ENCODE measurements around the gene ATXN8OS. TPM values are rescaled to one million over a fixed set of nuclear protein-coding genes. Genes with fewer than 3 reads are reported as not detected.
A peak's percentile ranks its signal among the peaks of the same experiment; 100 is the strongest.

Gene ATXN8OS
- total RNA-seq, 1 experiment from 2014 or later = not detected

- H3T11ph ChIP-seq (ENCODE audit: low read length) = no peak overlapping the region
These were observed 18.7 kb upstream of the ATXN8OS start for GRCh38 chr13:70088926-70089325.

More at GRCh38 chr13:70088926-70089325, 18.7 kb upstream of the ATXN8OS start:
- H2AFZ ChIP-seq (ENCODE audit: low read length) = no peak overlapping the region
- peaks cover 6 to 9% of the 10 kb centered on the region in 2 experiments for H3K4me1 Mint-ChIP-seq
- H3K4ac ChIP-seq (ENCODE audit: low read depth, low read length) = no peak overlapping the region
- H2BK15ac ChIP-seq (ENCODE audit: low read depth, low read length) = no peak overlapping the region
- no peak overlapping the region for H3K4me2 ChIP-seq (ENCODE audit: insufficient read depth, insufficient read length, low read length)
- H3K79me1 ChIP-seq (ENCODE audit: insufficient read depth, low read depth, low read length, poor library complexity, severe bottlenecking) = no peaks in the 10 kb centered on the region
- WGBS (ENCODE audit: extremely low coverage, insufficient read length, low lambda C conversion rate) = no CpG with 5 or more reads among the region's 2 CpGs
- H3K4me1 ChIP-seq (ENCODE audit: insufficient read depth, low read length) = no peaks in the 10 kb centered on the region
- no peak overlapping the region for H3K9ac ChIP-seq (ENCODE audit: extremely low read depth, insufficient read length, low read length)
- TF ChIP-seq CTCF (conservative IDR thresholded peaks at IDR 0.05) = no peak
- peak overlapping the region in 1 of 3 experiments; percentile 65; a peak in 1 of 7 replicates for H3K27ac Mint-ChIP-seq
- H3K56ac ChIP-seq (ENCODE audit: insufficient read length, low read depth, low read length) = no peak overlapping the region
- no peak overlapping the region for H2BK120ac ChIP-seq (ENCODE audit: low read depth, low read length, poor library complexity, severe bottlenecking)
- no peak overlapping the region for H3K23ac ChIP-seq (ENCODE audit: insufficient read length, low read depth, low read length)
- no peaks in the 10 kb centered on the region for H3K36me3 Mint-ChIP-seq (ENCODE audit: insufficient read depth in 1 of 3, low read depth in 3 of 3)
- H3K27me3 ChIP-seq (ENCODE audit: insufficient read depth, low read length) = no peaks in the 10 kb centered on the region
- no peak overlapping the region for H3K14ac ChIP-seq (ENCODE audit: insufficient read depth, low read length)
- no peaks in the 10 kb centered on the region for H3K9me3 Mint-ChIP-seq
- no peak overlapping the region for H2BK12ac ChIP-seq (ENCODE audit: insufficient read length, low read depth, low read length)
- H3K23me2 ChIP-seq (ENCODE audit: insufficient read length, low read depth, low read length, poor library complexity, severe bottlenecking) = no peaks in the 10 kb centered on the region
- no peak overlapping the region for H3K18ac ChIP-seq (ENCODE audit: insufficient read length, low read depth, low read length)
- H3K4me3 Mint-ChIP-seq = peak overlapping the region in 1 of 2 experiments; percentile 4; a peak in 1 of 5 replicates
- H4K5ac ChIP-seq (ENCODE audit: insufficient read length, low read depth, low read length) = no peak overlapping the region
- no peak overlapping the region for H2BK5ac ChIP-seq (ENCODE audit: insufficient read length, low read length)
- no peak overlapping the region for H2AK5ac ChIP-seq (ENCODE audit: insufficient read length, low read length)
- H4K20me1 ChIP-seq (ENCODE audit: control insufficient read depth, insufficient read depth, insufficient read length) = no peaks in the 10 kb centered on the region
- no peak overlapping the region for H4K91ac ChIP-seq (ENCODE audit: insufficient read length, low read depth, low read length)
- H3K27ac ChIP-seq (ENCODE audit: insufficient read length, low read depth, low read length) = no peak overlapping the region
- H3K9me3 ChIP-seq (ENCODE audit: control insufficient read depth, low read depth, low read length) = no peaks in the 10 kb centered on the region
- H3K27me3 Mint-ChIP-seq (ENCODE audit: low read depth) = no peaks in the 10 kb centered on the region
- DNase-seq = no peak
- no peak overlapping the region for H4K8ac ChIP-seq (replicated peaks; ENCODE audit: insufficient read length, low read depth, low read length)
- H3K79me2 ChIP-seq (ENCODE audit: insufficient read depth, low read length) = no peaks in the 10 kb centered on the region
- no peak overlapping the region for H2BK20ac ChIP-seq (ENCODE audit: low read depth, low read length, poor library complexity, severe bottlenecking)
